Hippocampal formation (tissue), 2 donors: Measurements from ENCODE around the gene NEK10.
"Not testable (repeated sequence)": the region's sequence is repeated elsewhere in the genome, so short reads cannot be mapped to it uniquely, and the experiment has no call there.

ENCODE experiments used
- DNase-seq, 2 donors: peaks; one replicate each; lab custom pipeline; 2025; lab: John Stamatoyannopoulos, UW

NEK10 gene

DNA sequence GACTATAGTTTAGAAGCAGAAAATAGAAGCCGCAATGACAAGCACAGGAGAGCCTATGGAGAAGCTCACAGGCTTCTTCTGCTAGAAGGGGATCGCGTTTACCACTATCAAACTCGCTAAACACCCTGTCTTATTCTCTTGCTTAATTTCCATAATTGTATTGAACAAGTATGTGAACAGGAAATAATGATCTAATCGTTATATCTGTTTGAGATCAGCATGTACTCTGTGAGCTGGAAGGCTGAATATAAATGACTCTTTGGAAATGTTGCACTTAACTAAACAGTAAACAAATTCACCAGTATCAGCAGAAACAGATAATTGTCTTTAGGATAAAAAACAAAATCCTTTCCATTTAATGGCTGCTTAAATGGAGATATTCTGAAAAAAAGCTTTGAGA, 15.0 kb downstream of the NEK10 start:
- no peak for DNase-seq

DNA sequence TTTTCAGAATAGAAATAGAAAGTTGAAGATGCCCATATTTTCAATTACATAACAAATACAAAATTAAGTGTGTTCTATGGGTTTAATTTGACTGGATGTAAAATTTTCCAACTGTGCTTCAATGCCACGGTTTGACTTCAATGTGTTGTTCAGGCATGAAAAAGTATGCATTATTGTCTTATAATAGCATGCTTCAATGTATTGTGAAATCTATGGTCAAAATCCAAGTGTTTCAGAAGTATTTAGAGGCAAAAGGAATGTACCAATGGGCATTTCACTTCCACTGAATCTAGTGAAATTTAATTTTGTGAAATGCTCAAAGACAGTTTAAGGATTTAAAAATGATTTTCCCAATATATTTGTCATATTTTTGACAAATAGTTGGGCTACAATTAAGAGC, 16.0 kb downstream of the NEK10 start:
- DNase-seq = no peak

DNA sequence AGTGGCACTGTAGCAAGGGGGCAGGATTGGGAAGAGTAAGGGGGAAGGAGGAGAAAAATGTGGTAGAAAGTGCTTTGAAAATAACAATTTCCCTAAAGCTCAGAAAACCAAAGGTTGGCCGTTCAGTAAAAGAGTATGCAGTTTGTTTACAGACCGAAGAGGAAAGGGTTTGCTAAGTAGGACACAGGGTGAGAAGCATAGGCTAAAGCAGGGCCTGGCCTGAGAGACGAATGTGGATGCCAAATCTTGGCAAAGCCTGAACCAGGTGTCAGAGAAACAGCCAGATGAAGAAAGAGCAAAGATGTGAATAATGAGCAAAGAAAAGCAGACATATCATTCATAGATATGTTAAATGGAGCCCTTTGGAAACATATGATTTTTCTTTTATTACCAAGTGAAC, 17.1 kb downstream of the NEK10 start:
- DNase-seq = no peak

DNA sequence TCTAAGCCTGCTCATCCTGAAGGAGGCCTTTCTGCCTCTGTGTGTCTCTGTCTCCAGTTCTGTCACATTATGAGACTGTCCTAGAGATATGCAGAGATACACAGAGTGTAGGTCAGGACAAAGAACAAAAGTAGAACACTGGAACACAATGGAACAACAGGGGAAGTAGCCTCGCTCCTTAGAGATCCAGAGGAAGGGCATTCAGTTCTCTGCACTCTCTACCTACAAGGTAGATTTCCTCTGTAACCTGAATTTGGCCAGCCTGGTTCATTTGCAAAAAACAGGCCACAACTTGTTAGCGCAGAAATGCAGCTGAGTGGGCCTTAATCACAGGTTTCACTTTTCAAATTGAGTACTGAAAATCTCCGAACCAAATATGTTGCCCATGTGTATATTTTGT, 19.4 kb downstream of the NEK10 start:
- no peak for DNase-seq

DNA sequence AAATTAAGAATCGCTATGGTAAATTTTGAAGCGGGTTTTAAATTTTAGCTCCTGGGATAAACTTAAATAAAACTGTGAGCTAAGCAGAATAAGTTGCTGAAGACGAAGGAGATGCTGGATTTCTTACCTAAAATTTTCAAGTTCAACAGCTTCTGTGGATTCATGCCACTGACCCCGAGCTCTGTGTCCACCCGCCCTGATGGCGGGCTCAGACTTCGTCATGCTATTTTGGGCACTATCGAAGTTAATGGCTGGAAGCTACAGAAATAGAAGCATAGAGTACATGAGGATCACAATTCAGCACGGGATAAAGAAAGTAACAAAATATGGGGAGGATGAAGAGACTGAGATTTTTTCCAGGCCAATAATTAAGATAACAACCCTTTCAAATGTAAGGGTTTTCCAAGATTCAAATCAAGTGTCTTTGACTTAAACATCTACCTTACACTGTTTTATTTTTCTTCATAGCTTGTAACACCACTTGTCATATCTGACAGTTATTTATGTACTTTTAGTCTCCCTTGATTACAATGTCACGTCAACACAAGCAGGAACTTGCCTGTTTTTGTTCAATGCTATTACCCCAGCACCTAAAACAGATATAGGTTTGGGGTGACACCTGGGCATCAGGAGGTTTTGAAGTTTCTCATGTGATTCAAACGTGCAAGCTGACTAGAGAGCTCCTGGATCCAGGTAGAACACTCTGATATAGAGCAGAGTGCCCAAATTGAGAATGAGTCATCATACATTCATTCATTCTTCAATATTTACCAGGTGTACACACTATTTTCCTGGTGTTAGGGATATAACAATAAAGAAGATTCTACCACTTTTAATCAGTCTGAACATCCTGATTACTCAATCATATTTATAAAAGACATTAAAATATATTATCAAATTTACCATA, 23.0 kb downstream of the NEK10 start:
- DNase-seq = no peak

DNA sequence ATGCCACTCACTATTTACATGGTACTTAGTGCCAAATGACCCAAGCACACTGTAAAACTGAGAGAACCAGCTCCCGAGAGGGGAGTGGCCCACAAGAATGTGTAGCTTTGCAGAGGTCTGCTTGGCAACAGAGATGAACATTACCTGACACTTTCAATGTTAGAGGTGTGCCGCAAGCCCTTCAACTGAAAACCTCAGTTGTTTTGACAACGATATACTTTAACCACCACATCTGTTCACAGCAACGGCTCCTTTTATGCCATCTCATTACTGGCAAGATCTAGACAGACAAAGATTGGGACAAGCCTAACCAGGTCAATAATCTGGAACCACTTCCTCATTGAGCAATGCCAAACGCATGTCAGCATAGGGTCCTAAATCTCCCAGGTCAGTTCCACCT, 23.7 kb downstream of the NEK10 start:
- DNase-seq = no peak

DNA sequence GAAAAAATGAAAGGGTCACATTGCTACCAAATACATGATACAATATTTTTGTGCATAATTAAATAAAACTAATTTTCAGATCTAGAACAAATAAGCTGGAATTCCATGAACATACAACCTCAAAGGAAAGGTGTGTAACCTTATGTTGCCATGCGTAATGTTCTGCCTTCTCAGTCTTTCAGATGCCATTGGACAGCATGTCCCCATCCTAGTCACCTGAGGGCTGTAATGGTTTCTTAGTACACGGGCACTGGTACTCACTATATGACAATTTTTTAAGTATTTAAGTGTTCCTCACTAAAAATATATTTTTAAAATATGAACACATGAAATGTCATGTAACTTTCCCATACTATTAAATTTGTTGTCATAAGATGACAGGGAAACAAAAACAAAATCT, 24.1 kb downstream of the NEK10 start:
- no peak for DNase-seq

DNA sequence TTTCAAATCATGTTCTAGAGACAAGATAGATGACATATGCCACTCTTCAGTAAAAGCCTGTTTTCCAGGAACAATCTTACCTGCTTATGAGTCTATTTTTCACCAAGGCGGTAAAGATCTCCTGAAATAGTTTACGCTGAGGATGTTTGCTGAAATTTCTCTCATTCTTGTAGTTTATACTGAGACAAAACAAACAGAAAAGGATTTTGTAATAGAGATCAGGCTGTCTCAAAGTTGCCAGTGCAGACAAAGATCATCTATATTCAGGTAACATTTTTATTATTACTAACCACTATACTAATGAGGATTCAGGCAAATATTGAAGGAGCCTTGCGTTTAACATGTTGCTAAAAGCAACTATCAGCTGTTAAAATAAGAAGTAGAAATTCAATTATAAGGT, 25.0 kb downstream of the NEK10 start:
- no peak for DNase-seq

DNA sequence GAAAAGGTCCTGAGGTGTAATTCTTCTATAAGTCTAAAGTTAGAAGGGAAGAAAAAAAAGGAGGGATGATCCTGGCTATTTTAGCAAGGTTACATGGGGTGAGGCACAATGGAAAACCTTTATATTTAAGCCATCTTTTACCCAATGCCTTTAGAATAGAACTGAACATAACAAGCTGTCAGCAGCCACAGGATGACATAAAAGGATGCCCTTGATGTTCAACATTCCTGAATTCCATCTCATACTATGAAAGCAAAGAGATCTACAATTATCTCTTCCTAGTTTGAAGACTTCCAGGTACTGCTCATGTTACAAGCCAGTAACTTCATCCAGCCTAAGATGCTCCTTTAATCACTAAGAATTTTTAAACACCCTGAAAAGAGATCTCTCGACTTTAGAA, 26.9 kb downstream of the NEK10 start:
- DNase-seq = no peak

DNA sequence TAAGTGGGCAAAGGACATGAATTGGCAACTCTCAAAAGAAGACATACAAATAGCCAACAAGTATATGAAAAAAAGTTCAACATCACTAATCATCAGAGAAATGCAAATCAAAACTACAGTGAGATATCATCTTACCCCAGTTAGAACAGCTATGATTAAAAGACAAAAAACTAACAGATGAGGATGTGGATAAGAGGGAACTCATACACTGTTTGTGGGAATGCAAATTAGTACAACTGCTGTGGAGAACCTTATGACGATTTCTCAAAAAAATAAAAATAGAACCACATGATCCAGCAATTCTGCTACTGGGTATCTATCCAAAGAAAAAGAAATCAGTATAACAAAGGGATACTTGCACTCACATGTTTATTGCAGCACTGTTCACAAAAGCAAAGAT, 28.6 kb downstream of the NEK10 start:
- no peak for DNase-seq

DNA sequence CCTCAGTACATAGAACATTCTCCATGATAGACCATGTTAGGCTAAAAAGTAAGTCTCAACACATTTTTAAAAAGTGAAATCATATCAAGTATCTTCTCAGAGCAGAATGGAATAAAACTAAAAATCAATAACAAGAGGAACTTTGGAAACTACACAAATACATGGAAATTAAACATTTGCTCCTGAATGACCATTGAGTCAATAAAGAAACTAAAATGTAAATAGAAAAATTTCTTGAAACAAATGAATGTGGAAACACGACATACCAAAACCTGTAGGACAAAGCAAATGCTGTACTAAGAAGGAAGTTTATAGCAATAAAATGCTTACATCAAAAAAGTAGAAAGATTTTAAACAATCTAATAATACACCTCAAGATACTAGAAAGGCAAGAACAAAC, 33.6 kb downstream of the NEK10 start:
- DNase-seq = no peak

DNA sequence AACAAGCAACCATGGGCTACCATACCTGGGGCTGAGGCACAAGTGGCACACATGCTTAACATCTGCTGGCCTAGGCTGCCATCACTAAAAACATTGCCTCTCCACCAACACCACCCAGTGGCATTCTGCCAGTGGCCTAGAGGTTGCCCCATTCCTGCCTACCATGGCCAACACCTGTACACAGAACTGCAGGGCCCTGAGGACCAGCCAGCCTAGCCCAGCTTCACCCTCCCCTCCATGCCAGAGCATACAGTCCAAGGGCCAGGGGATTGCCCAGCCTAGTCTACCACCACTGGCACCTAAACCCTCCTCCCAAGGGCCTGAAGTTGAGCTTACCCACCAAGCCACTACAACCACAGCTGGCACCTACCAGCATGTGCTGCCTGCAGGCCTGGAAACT, 35.3 kb downstream of the NEK10 start:
- DNase-seq = no peak

DNA sequence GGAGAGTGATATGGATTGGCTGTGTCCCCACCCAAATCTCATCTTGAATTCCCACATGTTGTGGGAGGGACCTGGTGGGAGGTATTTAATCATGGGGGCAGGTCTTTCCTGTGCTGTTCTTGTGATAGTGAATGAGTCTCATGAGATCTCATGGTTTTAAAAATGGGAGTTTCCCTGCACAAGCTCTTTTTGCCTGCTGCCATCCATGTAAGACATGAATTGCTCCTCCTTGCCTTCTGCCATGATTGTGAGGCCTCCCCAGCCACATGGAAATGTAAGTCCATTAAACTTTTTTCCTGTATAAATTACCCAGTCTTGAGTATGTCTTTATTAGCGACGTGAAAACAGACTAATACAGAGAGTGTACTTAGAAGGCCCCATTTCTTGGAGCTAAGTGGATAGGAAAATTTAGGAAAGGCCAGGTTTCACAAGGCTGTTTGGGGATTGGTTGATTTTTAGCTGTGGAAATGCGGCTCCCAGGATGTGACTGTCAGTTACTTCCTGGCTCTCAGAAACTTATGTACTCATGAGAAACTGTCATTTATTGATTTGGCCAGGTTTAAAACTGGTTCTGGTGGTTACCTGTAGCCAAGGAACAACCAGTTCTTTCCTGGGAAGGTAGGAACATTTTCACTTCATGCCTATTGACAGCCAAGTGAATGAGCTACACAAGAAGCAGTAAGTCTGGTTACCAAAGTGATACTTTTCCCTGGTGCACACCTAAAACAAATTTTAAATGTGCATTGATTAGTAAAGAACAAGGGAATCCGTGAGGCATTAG, 40.0 kb downstream of the NEK10 start:
- not testable (repeated sequence) for DNase-seq

DNA sequence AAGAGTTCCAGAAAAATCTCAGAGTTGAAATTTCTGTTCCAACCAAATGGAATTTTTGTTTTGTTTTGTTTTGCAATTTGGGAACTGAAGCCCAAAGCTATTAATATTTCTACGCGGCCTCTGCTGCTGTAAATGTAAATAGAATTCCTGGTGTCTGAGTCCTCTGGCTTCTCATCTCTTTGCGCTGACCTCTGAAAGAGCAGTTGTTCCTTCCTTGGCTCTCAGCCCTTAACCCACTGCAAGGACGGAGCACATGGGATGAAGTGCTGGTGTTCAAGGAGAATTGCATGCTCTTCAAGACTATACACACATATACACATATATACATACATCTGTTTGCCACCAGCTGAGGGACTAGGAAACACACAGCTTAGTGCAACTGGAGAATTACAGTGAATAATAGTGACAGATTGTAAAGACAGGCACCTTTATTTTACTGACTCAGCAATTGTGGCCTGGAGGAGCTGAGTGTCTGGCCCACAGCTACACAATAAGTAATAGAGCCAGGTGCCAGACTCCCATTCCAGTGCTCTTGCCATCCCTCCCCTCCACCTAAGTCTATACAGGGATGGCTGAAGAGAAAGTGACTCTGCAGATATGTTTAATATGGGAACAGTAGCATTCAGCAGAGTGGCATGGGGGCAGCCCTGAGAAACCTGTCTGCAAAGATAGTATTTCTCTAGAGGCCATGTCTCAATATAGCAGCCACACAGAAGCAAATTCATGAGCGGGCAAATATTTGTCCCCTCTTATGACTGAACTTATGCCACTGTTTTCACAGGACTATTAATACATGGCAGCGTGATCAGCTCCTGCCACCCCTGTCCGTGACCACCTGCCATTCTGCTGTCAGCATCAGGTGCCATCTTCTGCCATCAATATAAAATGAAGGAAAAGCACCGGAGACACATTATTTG, 42.3 kb downstream of the NEK10 start:
- DNase-seq = no peak

DNA sequence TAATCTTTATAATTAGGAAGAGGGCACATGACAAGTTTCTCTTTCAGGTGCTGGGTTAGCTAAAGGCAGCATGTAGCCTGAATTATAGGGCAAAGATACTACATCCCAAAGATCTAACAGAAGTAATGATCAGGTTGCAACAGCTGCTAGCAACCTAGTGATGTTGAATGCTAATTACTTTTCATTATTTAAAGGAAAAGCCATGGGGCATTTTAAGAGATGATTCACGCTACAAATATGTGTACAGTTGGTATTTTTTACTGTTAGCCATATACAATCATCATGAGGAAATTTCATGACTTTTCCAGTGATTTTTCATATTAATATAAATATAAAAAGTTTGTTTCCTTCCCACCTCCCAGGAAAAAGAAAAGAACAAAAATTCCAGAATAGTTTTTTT, 43.0 kb downstream of the NEK10 start:
- no peak for DNase-seq

DNA sequence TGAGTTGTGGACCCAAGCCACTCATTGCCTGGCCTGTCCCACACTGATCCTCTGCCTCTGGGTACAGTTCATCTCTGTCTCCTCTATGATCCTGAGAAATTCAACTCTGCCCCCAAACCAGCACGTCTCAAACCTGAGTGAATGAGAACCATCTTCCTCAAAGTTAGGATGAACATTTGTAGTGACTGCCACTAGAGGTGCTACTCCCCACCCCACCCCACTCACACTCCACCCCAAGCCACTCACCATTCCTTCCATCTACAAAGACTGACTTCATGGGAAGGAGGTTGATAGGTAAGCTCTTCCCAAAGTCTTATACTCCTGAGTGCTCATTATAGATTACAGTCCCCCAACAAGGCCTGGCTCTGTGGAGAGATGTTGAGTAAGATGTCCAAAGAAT, 43.8 kb downstream of the NEK10 start:
- no peak for DNase-seq

DNA sequence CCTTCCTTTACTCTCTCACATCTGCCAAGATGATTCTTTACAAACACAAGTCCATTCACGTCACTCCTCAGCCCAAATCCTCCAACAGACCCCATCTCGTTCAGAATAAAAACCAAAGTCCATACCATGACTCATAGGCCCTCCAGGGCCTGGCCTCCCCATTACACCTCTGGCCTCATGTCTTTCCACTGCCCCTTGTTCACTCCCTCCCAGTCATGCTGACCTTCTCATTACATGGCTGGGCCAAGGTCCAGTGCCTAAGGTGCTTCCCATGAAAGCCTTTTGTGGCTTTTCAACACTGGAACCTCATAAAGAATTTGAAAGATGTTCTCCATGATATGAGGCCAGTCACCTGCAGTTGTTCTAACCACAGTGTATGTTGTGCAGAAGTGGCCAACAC, 44.5 kb downstream of the NEK10 start:
- DNase-seq = no peak

DNA sequence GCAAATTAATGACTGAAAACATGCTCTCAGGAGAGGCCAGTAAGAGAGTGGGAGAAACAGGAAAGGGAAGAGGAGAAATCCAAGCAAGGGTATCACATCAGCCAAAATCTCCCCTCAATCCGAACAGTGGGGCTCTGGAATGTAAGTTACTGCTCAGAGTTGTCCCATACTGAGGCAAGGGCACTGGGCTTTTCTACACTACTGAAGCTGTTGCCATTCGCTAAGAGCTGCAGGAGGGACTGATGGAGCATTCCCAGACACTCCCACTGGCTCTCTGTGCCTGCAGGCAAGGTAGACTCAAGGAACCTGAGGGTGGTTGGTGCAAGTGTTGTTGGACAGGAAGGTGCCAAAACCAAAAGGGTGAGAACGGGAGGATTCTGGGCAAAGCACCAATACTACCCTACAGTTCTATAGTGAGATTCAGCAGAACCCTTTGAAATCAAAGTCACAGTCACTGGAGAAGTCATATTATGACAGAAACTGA, 46.1 kb downstream of the NEK10 start:
- DNase-seq = no peak

DNA sequence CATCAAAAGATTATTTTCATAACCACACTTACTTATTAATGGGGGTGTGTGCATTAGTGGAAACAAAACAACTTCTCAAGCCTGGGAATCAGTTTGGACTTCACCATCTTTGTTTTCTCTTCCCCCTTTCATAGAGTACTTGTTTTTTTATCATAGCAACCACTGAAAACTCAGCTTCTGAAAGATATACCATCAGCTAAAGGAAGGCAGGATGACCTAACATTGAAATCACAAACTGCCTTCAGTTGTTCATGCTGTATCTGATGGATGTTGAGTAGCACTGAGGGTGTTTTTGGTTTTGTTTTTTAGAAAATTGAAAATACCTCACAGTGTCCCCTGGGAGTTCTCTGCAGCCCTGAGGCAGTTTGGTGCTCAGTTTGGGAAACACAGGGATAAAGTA, 46.5 kb downstream of the NEK10 start:
- no peak for DNase-seq

DNA sequence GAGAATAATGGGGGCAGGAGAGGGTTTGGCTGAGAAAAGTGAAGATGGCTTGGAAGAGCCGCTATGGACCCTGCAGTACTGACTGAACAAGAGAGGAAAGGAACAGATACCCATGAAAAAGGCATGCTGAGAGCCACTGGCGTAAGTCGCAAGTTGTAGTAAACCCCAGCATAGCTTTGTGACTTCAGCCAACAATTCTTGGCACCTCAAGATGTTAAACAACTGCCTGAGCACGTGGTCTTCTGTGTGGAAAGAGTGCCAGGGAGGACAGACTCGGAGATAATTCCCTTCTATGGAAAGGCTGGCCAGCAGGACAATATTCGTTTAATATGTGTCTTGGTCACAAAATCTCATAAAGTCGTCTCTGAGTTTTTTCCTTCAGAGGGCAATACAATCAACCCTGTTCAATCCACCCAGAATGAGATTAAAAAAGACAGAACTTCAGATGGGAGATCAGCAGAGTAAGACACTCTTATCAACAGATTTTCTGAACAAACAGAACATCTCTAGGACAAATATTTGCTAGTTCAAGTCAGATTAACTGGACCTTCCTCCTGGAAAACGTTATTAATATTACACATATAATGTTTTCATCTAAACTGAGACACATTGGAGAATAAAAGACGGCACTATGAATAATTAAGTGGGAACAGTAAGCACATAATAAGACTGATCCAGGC, 49.2 kb downstream of the NEK10 start:
- DNase-seq = no peak

DNA sequence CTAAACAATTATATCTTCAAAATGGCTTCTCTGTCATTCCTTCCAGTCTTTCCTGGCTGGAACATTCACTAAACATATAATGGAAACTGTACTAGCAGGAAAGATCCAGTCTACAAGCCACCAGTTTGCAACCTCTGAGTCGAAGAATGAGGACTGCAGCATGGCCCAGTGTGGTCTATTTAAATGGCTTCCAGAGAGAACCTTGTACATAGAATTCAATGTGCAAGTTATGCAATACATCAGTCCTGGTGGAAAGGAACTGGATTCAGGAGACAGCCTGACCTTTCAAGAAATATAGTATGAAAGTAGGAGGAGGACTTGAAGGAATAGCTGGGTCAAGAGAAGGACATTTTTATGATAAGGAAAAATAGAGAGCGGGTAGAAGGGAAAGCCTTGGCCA, 49.9 kb downstream of the NEK10 start:
- DNase-seq = no peak

DNA sequence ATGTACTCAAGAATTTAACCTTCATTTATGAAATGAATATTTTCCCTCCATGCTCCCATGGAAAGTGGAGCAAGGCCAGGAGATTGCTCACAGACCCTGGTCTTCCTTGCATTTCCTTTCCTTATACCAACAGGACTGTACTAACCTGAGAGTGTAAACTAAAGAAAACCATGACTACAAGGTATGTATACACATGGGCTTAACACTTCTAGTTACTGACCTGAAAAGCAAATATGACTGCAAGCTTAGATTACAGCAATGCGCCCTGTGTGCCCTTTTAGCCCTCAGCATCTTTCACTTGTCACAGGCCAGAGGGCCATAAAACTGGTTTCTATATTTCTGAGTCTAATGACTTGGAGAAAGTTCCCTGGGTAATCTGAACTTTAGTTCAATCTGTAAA, 52.1 kb downstream of the NEK10 start:
- no peak for DNase-seq
